CD4-positive, CD25-positive, alpha-beta regulatory T cell (primary cell): Measurements from ENCODE around the gene NRP1. TPM values are rescaled to one million over a fixed set of nuclear protein-coding genes. Genes with fewer than 3 reads are reported as not detected.
A peak's percentile ranks its signal among the peaks of the same experiment; 100 is the strongest.

ENCODE experiments used
- ATAC-seq, 2 donors: fragments of 150-1000 bp; cut with Tn5 transposase; one replicate each; pipeline ENCODE4 v1.10.0; 2021; ENCODE audit warnings: low read depth in 2 of 2, moderate number of reproducible peaks in 2 of 2, moderate library complexity in 1 of 2
- DNase-seq, 3 donors: peaks; one replicate each; pipeline versions ENCODE4 v3.0.0 to v3.0.0-alpha.2; 2012 to 2022; ENCODE audit warnings: mixed read lengths in 1 of 3
- H3K27ac ChIP-seq: one replicate; pipeline ENCODE4 v1.7.0; 2013; ENCODE audit warnings: mild to moderate bottlenecking, low read length; ENCODE audit not compliant: insufficient read depth, poor library complexity, severe bottlenecking
- H3K27me3 ChIP-seq: one replicate; pipeline ENCODE4 v1.7.0; 2013; ENCODE audit warnings: low read length; ENCODE audit not compliant: control insufficient read depth, insufficient read depth
- H3K36me3 ChIP-seq: one replicate; pipeline ENCODE4 v1.7.0; 2013; ENCODE audit warnings: mild to moderate bottlenecking, low read length, moderate library complexity; ENCODE audit not compliant: control insufficient read depth, insufficient read depth
- H3K4me1 ChIP-seq: 2 replicates; pipeline ENCODE4 v1.7.0; 2013; ENCODE audit warnings: mild to moderate bottlenecking, low read length; ENCODE audit not compliant: insufficient read depth, control insufficient read depth, poor library complexity, severe bottlenecking
- H3K4me3 ChIP-seq: one replicate; pipeline ENCODE4 v1.7.0; 2013; ENCODE audit warnings: low read depth, mild to moderate bottlenecking, low read length, moderate library complexity
- H3K9me3 ChIP-seq, 2 experiments: 1 replicate in 1 of 2; 2 replicates in 1 of 2; pipeline ENCODE4 v1.7.0; 2013; ENCODE audit warnings: low read length in 2 of 2, mild to moderate bottlenecking in 1 of 2, moderate library complexity in 1 of 2; ENCODE audit not compliant: control insufficient read depth in 2 of 2
- H3K27ac Mint-ChIP-seq, 3 donors: one replicate each; pipeline ENCODE4 v1.8.0; 2020 to 2022; ENCODE audit warnings: mild to moderate bottlenecking in 3 of 3, mixed read lengths in 3 of 3, moderate library complexity in 2 of 3
- H3K27me3 Mint-ChIP-seq: one replicate; pipeline ENCODE4 v1.8.0; 2022; ENCODE audit warnings: mild to moderate bottlenecking, mixed read lengths
- H3K36me3 Mint-ChIP-seq: one replicate; pipeline ENCODE4 v1.8.0; 2020; ENCODE audit warnings: mixed read lengths
- H3K4me1 Mint-ChIP-seq, 4 donors: one replicate each; pipeline ENCODE4 v1.8.0; 2020 to 2022; ENCODE audit warnings: mixed read lengths in 4 of 4, mild to moderate bottlenecking in 1 of 4
- H3K4me3 Mint-ChIP-seq, 4 donors: one replicate each; pipeline ENCODE4 v1.8.0; 2020 to 2022; ENCODE audit warnings: mild to moderate bottlenecking in 4 of 4, mixed read lengths in 4 of 4, moderate library complexity in 3 of 4
- H3K9me3 Mint-ChIP-seq, 7 donors: one replicate each; pipeline ENCODE4 v1.8.0; 2020 to 2022; ENCODE audit warnings: mixed read lengths in 7 of 7, mild to moderate bottlenecking in 3 of 7, moderate library complexity in 2 of 7
- polyA plus RNA-seq, 4 donors: library from polyadenylated mRNA; unstranded; fragments of 300-500 nt; fragmentation: Illumina TruSeq; gene quantifications; one replicate each; pipeline ENCODE4 v1.2.3, GENCODE V29; 2021
- total RNA-seq: library from RNA; stranded (reverse); gene quantifications from one replicate; pipeline ENCODE4 v1.2.3, GENCODE V29; 2022

The NRP1 gene
- total and polyA plus RNA-seq, 5 donors from 2014 or later, result 0.05 TPM; not detected in 4

GRCh38 chr10:33238643-33239042 is 95.8 kb downstream of the NRP1 start:
- H3K36me3 ChIP-seq, result no peaks in the 10 kb centered on the region
- peaks cover 0 to 1% (median 0%) of the 10 kb centered on the region in 7 donors for H3K9me3 Mint-ChIP-seq
- H3K27me3 ChIP-seq, result peaks cover 3% of the 10 kb centered on the region
- no peak for ATAC-seq
- H3K4me1 Mint-ChIP-seq, result no peaks in the 10 kb centered on the region
- H3K27ac ChIP-seq, result no peak overlapping the region
- H3K27me3 Mint-ChIP-seq, result peaks cover 44% of the 10 kb centered on the region
- no peaks in the 10 kb centered on the region for H3K36me3 Mint-ChIP-seq
- no peak overlapping the region for H3K4me3 Mint-ChIP-seq
- DNase-seq, result no peak
- no peak overlapping the region for H3K4me3 ChIP-seq
- no peak overlapping the region for H3K27ac Mint-ChIP-seq
- no peaks in the 10 kb centered on the region for H3K4me1 ChIP-seq
- H3K9me3 ChIP-seq, result no peaks in the 10 kb centered on the region

- H3K9me3 ChIP-seq, result no peaks in the 10 kb centered on the region
- Mint-ChIP-seq H3K27me3 (peaks cover 44% of the 10 kb centered on the region), H3K4me1 (no peaks in the 10 kb centered on the region), H3K4me3 (no peak overlapping the region), H3K27ac (no peak overlapping the region), H3K36me3 (no peaks in the 10 kb centered on the region), H3K9me3 (peaks cover 0 to 1% (median 0%) of the 10 kb centered on the region in 7 donors)
- H3K27me3 ChIP-seq, result peaks cover 5% of the 10 kb centered on the region
- DNase-seq (no peak), ATAC-seq (no peak)
- H3K36me3 ChIP-seq, result no peaks in the 10 kb centered on the region
- no peaks in the 10 kb centered on the region for H3K4me1 ChIP-seq
- no peak overlapping the region for H3K4me3 ChIP-seq
- no peak overlapping the region for H3K27ac ChIP-seq
These were observed 96.5 kb downstream of the NRP1 start for GRCh38 chr10:33237736-33238624.

- ATAC-seq, result no peak
- DNase-seq, result no peak
- no peaks in the 10 kb centered on the region for H3K36me3 ChIP-seq
- H3K4me1 Mint-ChIP-seq, result no peaks in the 10 kb centered on the region
- H3K4me3 Mint-ChIP-seq, result no peak overlapping the region
- H3K4me3 ChIP-seq, result no peak overlapping the region
- no peak overlapping the region for H3K27ac ChIP-seq
- H3K9me3 Mint-ChIP-seq, result peaks cover 0 to 1% (median 0%) of the 10 kb centered on the region in 7 donors
- H3K27ac Mint-ChIP-seq, result peak overlapping the region in 1 of 3 donors; percentile 18
- no peaks in the 10 kb centered on the region for H3K4me1 ChIP-seq
- H3K9me3 ChIP-seq, result no peaks in the 10 kb centered on the region
- H3K36me3 Mint-ChIP-seq, result no peaks in the 10 kb centered on the region
- H3K27me3 ChIP-seq, result peaks cover 4% of the 10 kb centered on the region
- H3K27me3 Mint-ChIP-seq, result peaks cover 49% of the 10 kb centered on the region
These were observed 97.6 kb downstream of the NRP1 start for GRCh38 chr10:33236916-33237315.

- Mint-ChIP-seq H3K4me1 (no peaks in the 10 kb centered on the region), H3K27me3 (peaks cover 46% of the 10 kb centered on the region), H3K9me3 (peaks cover 0 to 1% (median 0%) of the 10 kb centered on the region in 7 donors), H3K36me3 (no peaks in the 10 kb centered on the region), H3K27ac (no peak overlapping the region), H3K4me3 (no peak overlapping the region)
- H3K4me1 ChIP-seq, result no peaks in the 10 kb centered on the region
- DNase-seq, result no peak
- H3K4me3 ChIP-seq, result no peak overlapping the region
- no peak for ATAC-seq
- no peak overlapping the region for H3K27ac ChIP-seq
- H3K27me3 ChIP-seq, result peaks cover 4% of the 10 kb centered on the region
- H3K9me3 ChIP-seq, result no peaks in the 10 kb centered on the region
- no peaks in the 10 kb centered on the region for H3K36me3 ChIP-seq
These were observed 98.5 kb downstream of the NRP1 start for GRCh38 chr10:33235951-33236350.

GRCh38 chr10:33235251-33235884 is 99.1 kb downstream of the NRP1 start:
- no peak overlapping the region for H3K27ac ChIP-seq
- Mint-ChIP-seq H3K27me3 (peaks cover 43% of the 10 kb centered on the region), H3K4me3 (no peak overlapping the region), H3K27ac (no peak overlapping the region), H3K36me3 (no peaks in the 10 kb centered on the region), H3K9me3 (no peaks in the 10 kb centered on the region), H3K4me1 (no peaks in the 10 kb centered on the region)
- H3K9me3 ChIP-seq, result no peaks in the 10 kb centered on the region
- H3K4me3 ChIP-seq, result no peak overlapping the region
- no peaks in the 10 kb centered on the region for H3K4me1 ChIP-seq
- peaks cover 4% of the 10 kb centered on the region for H3K27me3 ChIP-seq
- no peaks in the 10 kb centered on the region for H3K36me3 ChIP-seq
- ATAC-seq, result no peak
- no peak for DNase-seq

- no peak overlapping the region for H3K27ac Mint-ChIP-seq
- H3K36me3 Mint-ChIP-seq, result no peaks in the 10 kb centered on the region
- Histone ChIP-seq H3K36me3 (no peaks in the 10 kb centered on the region), H3K27ac (no peak overlapping the region), H3K27me3 (peaks cover 4% of the 10 kb centered on the region), H3K9me3 (no peaks in the 10 kb centered on the region), H3K4me1 (no peaks in the 10 kb centered on the region), H3K4me3 (no peak overlapping the region)
- H3K27me3 Mint-ChIP-seq, result peaks cover 43% of the 10 kb centered on the region
- ATAC-seq (no peak), DNase-seq (no peak)
- no peaks in the 10 kb centered on the region for H3K4me1 Mint-ChIP-seq
- no peaks in the 10 kb centered on the region for H3K9me3 Mint-ChIP-seq
- no peak overlapping the region for H3K4me3 Mint-ChIP-seq
These were observed 99.6 kb downstream of the NRP1 start for GRCh38 chr10:33234831-33235237.

GRCh38 chr10:33233635-33234034 is 100.8 kb downstream of the NRP1 start:
- H3K27me3 Mint-ChIP-seq, result peaks cover 36% of the 10 kb centered on the region

More at GRCh38 chr10:33233635-33234034, 100.8 kb downstream of the NRP1 start:
- ATAC-seq (no peak), DNase-seq (no peak)
- peaks cover 4% of the 10 kb centered on the region for H3K27me3 ChIP-seq
- H3K4me3 Mint-ChIP-seq, result no peak overlapping the region
- no peaks in the 10 kb centered on the region for H3K4me1 ChIP-seq
- H3K9me3 Mint-ChIP-seq, result no peaks in the 10 kb centered on the region
- no peak overlapping the region for H3K27ac ChIP-seq
- H3K36me3 ChIP-seq, result no peaks in the 10 kb centered on the region
- H3K36me3 Mint-ChIP-seq, result no peaks in the 10 kb centered on the region
- no peak overlapping the region for H3K27ac Mint-ChIP-seq
- no peak overlapping the region for H3K4me3 ChIP-seq
- no peaks in the 10 kb centered on the region for H3K9me3 ChIP-seq
- no peaks in the 10 kb centered on the region for H3K4me1 Mint-ChIP-seq
